ENCODE measurements around the gene PSME1.
A peak's percentile ranks its signal among the peaks of the same experiment; 100 is the strongest.

Gene PSME1

DNA sequence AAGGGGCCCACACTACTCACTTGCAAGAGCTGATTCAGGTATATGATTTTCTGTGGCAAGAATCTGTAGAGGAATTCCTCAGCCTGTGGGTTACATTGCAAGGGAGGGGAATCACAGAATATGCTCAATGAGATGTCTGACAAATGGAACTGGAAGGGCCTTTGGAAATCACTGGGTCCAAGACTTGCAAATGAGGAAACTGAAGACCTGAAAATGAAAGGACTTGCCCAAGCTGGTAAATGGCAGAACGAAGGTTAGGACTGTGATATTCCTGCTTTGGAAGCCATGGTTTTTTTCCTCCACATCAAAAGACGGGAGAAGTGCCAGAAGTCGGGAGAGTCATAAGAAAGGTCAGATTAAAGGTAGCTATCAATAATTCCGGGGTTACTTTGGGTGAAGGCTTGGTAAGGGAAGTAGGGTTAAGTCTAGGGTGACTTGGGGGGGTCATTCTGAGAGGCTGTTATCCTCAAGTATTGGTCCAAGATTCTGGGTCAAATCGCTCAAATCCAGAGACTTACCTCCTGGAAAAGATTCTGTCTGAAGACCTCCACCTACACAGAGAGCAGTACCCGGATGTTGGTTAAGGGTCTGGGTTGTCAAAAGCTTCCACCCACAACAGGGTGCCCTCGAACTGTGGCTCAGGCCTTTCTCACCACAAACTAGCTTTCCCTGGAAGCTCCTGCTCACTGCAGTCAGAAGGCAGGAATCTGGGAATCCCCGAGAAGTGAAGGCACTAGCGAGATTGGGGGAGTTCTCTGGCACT is 9.9 kb downstream of the PSME1 start:
- TF ChIP-seq CTCF (IDR thresholded peaks at IDR 0.05; ENCODE audit: extremely low read depth, missing control alignments): no peak
- no peak for DNase-seq (ENCODE audit: low spot score)

GRCh38 chr14:24146453-24146977 is 10.5 kb downstream of the PSME1 start, which contains the start of gene PSME2:
TSS of gene PSME2 (minus strand) at chr14:24146610. CDS start at chr14:24146581, 29 bp downstream.
- TF ChIP-seq CTCF (IDR thresholded peaks at IDR 0.05; ENCODE audit: extremely low read depth, missing control alignments): no peak
- peak; percentile 97 for DNase-seq (ENCODE audit: low spot score)

- no peak for TF ChIP-seq CTCF (IDR thresholded peaks at IDR 0.05; ENCODE audit: extremely low read depth, missing control alignments)
Measured at GRCh38 chr14:24146978-24147760, 11.2 kb downstream of the PSME1 start, which contains the start of gene RNF31. TSS of gene RNF31 (plus strand) at chr14:24147498. CDS start at chr14:24147699, 201 bp downstream.

GRCh38 chr14:24147761-24148428 is 11.9 kb downstream of the PSME1 start:
- no peak for TF ChIP-seq CTCF (IDR thresholded peaks at IDR 0.05; ENCODE audit: extremely low read depth, missing control alignments)
- no peak for DNase-seq (ENCODE audit: low spot score)

More at GRCh38 chr14:24146978-24147760, 11.2 kb downstream of the PSME1 start, which contains the start of gene RNF31:
- peak; percentile 98 for DNase-seq (ENCODE audit: low spot score)

- DNase-seq (ENCODE audit: low spot score): no peak
- no peak for TF ChIP-seq CTCF (IDR thresholded peaks at IDR 0.05; ENCODE audit: extremely low read depth, missing control alignments)
Measured at GRCh38 chr14:24149302-24149969, 13.4 kb downstream of the PSME1 start.

GRCh38 chr14:24150061-24150460 is 14.1 kb downstream of the PSME1 start:
- DNase-seq (ENCODE audit: low spot score): no peak
- no peak for TF ChIP-seq CTCF (IDR thresholded peaks at IDR 0.05; ENCODE audit: extremely low read depth, missing control alignments)

Measured in GM20000 (cell line).